GM11168 (cell line): ENCODE data around the gene SDC4.

ENCODE experiments used
- in situ Hi-C: fragments of 300-500 bp; cut with MboI; formaldehyde crosslinking; loops from one replicate; pipeline ENCODE4 v1.12.0; 2022; ENCODE audit warnings: low sequenced_read_pairs; ENCODE audit not compliant: unreplicated experiment

The SDC4 gene, protein sequence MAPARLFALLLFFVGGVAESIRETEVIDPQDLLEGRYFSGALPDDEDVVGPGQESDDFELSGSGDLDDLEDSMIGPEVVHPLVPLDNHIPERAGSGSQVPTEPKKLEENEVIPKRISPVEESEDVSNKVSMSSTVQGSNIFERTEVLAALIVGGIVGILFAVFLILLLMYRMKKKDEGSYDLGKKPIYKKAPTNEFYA

DNA sequence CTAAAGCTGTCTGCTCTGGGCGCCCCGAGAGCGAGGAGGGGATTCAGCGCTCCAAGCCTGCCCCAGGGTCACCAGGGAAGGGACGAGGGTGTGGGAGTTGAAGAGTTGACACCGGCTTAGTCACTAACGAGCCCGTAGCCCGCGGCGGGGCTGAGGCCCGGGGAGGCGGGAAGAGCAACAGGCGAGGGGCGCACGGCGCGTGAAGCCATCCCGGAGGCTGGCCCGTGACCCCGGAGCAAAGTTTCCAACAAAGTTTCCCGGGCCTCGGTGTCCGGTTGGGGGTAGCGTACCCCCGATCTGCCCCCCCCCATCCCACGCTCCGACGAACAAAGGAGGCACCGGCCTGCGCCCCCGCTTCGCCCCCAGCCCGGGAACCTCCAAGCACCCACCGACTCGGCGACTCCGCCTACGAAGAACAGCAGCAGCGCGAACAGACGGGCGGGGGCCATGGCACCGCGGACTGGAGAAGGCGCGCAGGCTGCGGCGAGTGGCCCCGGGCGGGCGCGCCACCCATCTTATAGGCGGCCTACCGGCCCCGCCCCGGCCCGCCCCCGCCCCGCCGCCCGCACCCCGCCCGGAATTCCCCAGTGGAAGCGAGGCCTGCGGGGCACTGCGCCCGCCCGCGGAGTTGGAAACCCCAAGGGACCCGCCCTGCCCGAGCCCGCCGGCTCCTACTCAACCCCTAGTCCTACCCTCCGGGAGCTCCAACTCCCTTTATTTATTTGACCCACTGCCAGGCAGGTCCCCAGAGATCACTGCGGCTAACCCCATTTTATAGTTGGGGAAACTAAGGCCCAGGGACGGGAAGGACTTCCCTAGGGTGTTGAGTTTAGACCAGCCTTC lies at the start of gene SDC4:
Gene SDC4, minus strand, starts transcription at position 489 of the 843 bp plus-strand sequence. Its CDS starts 40 bp downstream, at position 449.
- in situ Hi-C loops, result no loop called here

DNA sequence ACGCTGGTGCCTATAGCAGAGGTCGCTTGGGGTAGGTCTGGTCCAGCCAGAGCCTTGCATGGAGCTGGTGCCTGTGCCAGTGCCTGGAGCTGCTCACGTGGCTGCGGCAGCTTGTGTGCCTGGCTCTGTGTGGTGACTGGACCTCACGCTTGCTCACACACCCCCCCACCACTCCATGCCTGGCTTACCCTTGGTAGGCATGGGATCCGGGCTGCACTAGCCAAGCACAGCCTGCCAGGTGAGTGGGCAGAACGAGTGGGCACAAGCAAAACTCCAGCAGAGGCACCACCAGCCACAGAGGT lies 46.8 kb upstream of the SDC4 start:
- in situ Hi-C loops, result no loop called here

DNA sequence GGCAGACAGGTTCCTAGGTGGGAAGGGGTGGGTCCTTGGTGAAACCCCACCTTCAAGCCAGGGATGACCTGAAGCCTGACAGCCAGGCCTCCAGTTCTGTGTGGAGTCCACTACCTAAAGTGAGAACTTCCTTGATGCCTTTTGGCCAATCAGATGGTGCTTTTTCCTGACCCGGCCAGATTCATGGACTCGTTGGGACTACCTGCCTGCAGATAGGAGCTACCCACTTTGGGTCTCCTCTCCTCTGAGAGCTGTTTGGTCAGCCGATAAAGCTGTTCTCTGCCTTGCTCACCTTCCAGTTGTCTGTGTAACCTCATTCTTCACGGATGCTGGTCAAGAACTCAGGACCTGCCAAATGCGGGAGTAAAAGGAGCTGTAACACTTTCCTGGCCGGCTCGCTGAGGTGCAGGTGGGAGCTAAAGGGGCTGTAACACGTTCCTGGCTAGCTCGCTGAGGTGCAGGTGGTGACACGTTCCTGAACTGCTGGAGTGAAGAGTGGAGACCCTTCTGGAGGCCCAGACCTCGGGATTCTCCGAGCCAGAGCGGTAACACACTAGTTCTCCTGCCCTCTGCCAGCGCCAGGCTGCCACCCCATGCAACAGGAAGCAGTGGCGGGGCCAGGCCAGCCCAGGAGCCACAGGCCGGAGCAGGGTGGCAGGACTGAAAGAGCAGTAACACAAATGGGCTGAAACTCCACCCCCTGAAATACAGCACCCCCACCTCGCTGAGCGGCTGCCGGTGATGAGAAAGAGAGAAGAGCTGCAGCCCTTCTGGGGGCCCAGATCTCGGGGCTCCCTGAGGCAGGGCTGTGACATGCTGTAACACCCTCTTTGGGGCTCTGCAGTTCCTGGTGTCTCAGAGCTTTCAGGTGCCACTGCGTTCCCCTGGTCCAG lies 46.2 kb upstream of the SDC4 start:
- in situ Hi-C loops, result no loop called here

DNA sequence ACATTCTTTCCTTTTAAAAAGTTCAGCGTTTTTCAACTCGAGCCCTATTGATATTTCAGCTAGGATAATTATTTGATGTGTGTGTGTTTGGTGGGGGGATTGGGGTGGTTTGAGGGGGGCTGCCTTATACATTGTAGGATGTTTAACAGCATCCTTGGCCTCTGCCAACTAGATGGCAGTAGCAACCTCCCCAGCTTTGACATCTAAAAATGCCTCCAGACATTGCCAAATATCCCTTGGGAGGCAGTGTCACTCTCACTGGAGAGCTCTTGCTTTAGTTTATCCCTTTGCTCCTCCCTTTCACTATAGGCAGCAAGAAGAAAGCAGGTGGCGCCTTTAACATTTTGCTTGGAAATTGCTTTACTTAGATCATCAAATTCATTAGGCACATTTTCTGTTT lies 44.5 kb upstream of the SDC4 start:
- in situ Hi-C loops, result no loop called here

DNA sequence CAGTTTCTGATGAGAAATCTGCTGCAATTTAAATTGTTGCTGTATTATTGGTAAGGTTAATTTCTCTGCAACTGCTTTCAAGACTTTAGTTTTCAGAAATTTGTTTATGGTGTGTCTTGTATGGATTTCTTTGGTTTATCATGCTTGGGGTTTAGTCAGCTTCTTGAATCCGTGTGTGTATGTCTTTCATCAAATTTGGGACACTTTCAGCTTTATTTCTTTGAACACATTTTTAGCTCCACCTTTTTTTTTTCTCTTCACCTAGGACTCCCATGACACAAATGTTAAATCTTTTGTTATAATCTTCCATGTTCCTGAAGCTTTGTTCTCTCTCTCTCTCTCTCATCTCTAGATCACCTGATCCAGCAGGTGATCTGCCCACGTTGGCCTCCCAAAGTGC lies 43.3 kb upstream of the SDC4 start:
- in situ Hi-C loops, result no loop called here

DNA sequence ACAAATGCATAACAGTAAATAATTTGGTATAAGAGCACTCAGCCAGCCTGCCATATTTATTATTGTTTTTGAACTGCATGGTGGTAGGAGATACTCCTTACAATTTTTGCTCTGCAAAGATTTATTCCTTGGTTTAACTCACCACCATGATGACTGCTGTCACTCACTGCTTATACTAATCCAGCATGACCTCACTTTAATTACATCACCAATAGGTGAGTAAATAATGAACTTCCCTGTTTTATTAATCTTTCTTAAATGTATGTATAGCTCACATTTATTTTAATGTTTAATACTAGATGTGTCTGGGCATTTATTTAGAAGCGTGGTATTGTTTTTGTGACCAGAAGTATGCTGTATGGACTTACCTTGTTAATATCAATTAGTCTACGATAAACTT lies 42.7 kb upstream of the SDC4 start:
- in situ Hi-C loops, result no loop called here

DNA sequence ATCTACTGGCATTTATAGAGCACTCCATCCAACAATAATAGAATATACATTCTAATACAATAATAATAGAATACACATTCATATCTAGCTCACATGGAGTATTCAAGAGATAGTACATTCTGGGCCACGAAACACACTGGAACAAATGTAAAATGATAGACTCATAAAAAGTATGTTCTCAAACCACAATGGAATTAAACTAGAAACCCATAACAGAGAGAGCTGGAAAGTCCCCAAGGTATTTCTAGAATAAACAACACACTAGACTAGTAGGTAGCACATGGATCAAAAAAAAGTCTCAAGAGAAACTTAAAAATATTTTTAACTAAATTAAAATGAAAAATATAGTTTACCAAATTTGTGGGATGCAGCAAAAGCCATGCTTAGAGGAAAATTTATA lies 39.0 kb upstream of the SDC4 start:
- in situ Hi-C loops, result no loop called here

DNA sequence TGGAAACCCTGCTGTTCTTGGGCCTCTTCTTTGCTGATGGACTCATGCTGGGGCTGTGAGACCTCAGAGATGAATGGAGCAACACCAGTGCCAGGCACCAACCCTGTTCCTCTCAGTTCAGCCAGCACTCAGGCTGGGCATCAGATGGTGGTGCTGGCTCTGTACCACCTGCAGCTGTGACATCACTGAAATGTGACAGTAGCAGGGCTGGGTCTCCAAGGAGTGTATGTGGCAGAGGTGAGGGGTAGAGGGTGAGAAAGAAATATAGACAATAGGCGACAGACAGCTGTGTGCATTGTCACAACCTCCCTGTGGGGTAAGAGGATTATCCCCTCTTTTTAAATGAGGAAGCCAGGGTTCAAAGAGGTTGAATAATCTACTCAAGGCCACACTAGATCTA lies 30.0 kb upstream of the SDC4 start, which contains the start of gene TP53TG5:
Gene TP53TG5, minus strand, starts transcription at position 135 of the 400 bp plus-strand sequence. Its CDS starts 89 bp downstream, at position 46.
- in situ Hi-C loops, result no loop called here

DNA sequence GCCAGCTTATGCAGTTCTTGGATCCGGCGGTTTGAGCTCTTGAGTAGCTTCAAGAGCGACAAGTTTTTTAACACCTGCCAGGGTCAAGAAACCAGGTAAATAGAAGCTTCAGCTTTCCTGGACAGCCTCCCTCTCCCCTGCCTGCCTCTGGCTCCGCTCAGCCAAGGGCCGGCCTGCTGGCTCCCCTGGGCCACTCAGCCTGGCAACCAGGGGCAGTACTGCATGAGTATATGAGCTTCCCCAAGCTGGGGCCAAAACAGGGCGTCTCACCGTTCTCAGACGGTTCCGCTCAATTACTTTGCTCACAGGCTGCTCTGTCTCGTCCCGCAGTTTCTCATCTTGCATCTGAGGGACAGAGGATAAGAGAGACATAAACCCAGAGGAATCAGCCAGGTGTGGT lies 29.0 kb upstream of the SDC4 start:
- in situ Hi-C loops, result no loop called here

DNA sequence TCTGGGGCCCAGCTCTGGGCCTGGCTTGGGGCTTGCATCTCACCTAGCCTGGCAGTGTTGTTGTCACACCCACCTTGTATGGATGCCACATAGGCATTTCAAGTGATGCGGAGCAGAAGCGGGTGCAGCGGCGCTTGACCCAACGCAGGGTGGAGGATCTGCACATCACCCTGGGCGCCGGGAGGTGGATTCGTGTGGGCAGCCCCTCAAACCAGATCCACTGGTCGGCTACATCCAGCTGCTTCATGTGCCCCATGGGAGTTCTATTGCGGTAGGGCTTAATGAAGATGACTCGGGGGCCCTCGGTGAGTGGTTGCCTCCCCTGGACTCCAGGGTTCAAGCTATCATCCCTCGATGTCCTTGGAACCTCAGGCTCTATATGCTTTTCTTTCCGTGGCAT lies 26.7 kb upstream of the SDC4 start:
- in situ Hi-C loops, result loop anchor here (5.0 to 25.0 kb wide), 2 partner anchors 57 to 387 kb away; no protein-coding TSS in a partner anchor

DNA sequence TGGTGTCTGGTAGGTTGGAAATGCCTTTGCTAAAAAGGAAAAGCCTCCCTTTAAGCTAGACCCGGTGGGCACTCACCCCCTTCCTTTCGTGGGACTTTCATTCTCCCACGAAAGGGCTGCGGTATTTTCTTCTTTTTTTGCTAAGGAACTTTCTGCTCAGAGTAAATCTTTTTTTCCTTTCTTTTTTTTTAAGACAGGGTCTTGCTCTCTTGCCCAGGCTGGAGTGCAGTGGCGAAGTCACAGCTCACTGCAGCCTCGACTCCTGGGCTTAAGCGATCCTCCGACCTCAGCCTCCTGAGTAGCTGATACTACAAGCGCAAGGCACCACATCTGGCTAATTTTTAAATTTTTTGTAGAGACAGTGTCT lies 25.9 kb upstream of the SDC4 start:
- in situ Hi-C loops, result loop anchor here (5.0 to 25.0 kb wide), 2 partner anchors 58 to 388 kb away; no protein-coding TSS in a partner anchor

DNA sequence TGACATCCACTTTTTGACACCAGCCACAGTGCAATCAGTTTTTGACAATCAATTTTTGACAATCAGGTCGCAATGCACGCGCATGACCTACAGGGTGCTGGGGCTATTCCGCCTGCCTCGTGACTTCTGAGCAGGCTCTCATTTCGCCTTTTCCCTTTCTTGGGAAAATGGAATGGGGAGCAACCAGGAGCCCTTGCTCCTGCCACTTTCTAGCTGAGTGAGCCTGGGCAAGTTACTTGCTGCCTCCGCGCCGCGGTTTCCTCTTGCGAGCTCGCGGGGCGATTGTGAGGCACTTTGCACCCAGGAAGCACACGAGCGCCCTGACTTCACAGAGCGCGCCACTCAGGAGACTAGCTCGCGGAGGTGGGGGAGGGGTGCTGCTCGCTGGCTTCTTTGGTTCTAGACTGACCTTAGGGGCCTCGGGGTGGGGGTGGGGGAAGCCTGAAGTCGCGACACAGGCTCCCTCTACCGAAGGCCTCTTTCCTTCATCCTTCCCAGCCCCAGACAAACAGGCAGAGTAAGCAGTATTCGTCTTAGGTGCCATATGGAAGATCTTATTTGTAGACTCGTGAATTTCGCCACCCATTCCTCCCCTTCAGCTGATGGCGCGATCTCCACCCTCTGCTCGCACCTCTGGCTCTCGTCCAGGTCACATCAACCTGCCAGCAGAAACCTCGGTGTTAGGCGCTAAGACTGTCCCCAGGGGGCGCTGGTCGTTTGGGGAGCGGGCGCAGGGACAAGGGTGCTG lies 25.3 kb upstream of the SDC4 start:
- in situ Hi-C loops, result loop anchor here (5.0 to 25.0 kb wide), 2 partner anchors 59 to 389 kb away; no protein-coding TSS in a partner anchor

DNA sequence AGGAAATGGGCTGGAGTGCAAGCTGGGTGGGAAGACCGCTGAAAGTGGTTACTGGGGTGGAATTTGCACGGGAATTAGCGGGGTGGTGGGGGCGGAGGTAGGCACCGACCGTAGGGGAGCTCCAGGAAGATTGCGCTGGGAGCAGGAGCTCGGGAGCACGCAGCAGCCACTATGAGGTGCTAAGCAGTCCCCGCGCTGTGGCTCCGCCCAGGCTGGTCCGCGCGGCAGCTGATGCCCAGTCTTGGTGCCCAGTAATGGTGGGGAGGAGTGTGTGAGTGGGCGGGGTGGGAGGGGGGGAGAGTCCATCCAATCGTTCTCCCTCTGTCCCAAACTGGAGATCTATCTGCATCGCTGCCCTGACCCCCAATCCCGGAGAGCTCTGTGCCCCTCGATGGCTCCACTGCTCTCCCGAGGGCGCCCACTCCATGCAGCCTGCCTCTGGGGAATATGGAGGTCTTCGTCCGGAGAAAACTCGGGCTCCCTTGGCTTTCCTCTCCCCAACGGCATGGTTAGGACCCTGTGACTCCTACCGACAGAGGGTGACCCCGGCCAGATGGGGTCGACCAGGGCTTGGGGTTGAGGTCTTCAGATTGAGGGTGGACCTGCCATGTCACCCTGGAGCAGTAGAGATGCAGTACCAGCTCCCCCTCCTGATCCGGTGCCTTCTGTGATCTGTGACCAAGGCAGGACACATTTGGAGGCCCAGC lies 24.6 kb upstream of the SDC4 start:
- in situ Hi-C loops, result loop anchor here (5.0 to 25.0 kb wide), 2 partner anchors 60 to 390 kb away; no protein-coding TSS in a partner anchor

DNA sequence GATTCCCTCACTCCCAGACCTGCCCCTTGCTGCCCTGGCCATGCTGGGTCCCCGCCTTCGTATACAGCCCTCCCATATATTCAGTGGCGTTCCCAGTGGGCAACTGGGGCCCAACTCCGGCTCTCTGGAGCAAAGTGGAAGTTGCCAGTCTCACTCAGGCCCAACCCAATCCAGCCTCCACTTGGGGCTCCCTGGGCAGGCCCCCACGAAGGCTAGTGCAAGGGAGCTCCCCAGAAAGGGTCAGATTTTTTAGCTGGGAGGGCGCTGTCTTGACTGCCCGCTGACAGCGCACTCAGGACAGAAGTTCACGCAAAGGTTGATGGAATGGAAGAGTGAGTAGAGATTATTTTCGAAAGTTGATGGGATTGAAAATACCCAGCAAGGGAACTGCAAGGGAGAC lies 24.0 kb upstream of the SDC4 start:
- in situ Hi-C loops, result loop anchor here (5.0 to 25.0 kb wide), 2 partner anchors 60 to 390 kb away; no protein-coding TSS in a partner anchor

DNA sequence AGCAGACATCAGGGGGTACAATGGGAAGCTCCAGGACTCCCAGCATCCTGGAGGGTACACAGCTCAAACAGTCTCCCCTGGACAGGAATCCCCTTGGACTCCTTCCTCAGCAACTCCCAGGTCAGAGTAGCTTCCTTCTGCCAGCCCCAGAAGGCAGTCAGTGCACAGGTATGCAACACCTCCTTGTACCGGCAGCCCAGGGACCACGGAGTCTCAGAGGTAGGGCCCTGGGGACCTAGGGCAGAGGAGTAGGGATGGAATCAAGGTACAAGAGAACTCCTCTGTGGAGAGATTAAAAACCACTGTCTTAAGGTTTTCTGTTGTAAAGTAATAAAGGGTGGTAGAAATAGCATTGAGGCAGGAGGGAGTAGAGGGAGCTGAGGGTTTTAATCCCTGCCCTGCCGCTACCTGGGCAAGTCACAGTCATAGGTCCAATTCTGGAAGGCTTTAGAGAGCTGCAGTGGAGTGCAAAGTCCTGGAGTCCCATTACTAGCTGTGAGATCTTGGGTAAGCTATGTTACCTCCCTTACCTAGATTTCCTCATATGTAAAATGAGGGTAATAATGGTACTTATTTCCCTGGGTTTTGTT lies 22.4 kb upstream of the SDC4 start:
- in situ Hi-C loops, result loop anchor here (5.0 to 25.0 kb wide), 2 partner anchors 62 to 392 kb away; no protein-coding TSS in a partner anchor

DNA sequence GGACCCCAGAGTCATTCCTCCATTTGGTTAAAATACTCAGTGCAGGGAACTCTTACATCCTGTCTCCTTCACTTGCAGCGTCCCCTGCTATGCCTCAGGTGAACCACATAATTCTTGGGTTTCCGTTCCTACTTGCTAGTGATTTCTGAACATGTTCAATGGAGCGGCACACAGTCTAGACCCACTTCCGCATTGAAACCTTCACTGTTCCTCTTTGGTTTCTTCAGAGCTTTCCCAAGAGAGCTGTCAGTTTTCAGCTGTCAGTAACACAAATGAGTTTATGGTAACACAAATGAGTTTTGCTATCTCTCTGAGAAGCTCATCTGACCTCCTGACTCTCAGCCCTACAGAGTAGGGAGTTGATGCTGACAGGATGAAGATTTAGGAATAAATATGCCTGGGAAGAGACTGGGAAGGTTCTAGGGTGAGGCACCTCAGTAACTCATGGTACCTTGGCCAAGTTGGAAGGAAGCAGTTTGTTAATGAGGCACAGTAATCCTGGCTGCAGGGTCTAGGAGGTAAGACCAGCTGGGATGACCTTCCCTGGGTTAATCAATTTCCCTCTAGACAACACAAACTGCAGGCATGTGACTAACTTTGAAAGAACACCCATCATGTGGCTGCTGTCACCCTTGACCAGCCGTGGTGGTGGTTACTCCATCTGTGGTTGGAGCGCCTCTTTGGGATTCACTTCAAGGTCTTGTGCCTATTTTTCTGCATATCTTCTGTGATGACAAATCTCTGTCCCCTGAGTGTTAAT lies 20.2 kb upstream of the SDC4 start:
- in situ Hi-C loops, result loop anchor here (25.0 kb wide), 1 partner anchor 394 kb away; no protein-coding TSS in a partner anchor

DNA sequence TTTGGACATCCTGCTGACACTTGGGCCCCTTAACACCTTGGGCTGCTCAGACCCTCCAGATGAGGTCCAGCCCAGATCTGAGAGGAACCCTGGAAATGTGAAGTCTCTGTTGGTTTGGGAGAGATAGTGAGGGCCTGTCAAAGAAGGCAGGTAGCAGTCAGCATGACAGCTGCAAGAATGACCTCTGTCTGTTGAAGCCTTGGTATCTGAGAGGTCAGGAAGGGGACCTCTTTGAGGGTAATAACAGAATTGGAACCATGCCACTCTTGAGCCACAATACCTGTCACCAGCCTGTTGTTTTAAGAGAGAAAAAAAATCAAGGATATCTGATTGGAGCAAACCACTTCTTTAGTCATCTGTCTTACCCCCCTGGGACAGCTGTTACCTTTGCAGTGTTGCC lies 18.9 kb upstream of the SDC4 start:
- in situ Hi-C loops, result loop anchor here (25.0 kb wide), 1 partner anchor 395 kb away; no protein-coding TSS in a partner anchor

DNA sequence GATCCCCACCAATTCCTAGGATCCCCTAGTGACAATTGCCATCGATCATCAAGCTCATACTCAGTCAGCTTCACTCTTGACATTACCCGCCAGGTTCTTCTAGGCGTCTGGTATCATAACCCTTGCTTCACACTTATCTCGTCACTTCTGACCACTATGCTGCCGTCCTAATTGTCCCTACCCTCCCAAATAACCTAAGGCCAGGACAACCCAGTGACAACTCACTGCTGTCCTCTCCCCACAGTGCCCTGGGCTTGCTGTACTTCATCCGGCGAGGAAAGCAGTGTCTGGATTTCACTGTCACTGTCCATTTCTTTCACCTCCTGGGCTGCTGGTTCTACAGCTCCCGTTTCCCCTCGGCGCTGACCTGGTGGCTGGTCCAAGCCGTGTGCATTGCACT lies 18.4 kb upstream of the SDC4 start:
- in situ Hi-C loops, result loop anchor here (25.0 kb wide), 1 partner anchor 396 kb away; no protein-coding TSS in a partner anchor
